PFSK-1 (cell line): ENCODE measurements around the gene SLC6A5.

Source experiments
- FOXP2 ChIP-seq: optimal IDR thresholded peaks from 2 replicates; pipeline ENCODE3; 2011; ENCODE audit warnings: borderline replicate concordance, control low read depth, inconsistent platforms; ENCODE audit not compliant: insufficient read depth; ENCODE audit errors: extremely low read length, extremely low read depth
- POLR2AphosphoS5 ChIP-seq: IDR thresholded peaks from 2 replicates; pipeline ENCODE4 v1.6.1; 2012; ENCODE audit warnings: low read depth, mild to moderate bottlenecking, control low read depth, low read length, moderate library complexity
- REST ChIP-seq, 2 experiments: IDR thresholded peaks; 2 replicates each; pipeline versions ENCODE4 v1.6.1 to v1.8.0; 2011 to 2012; ENCODE audit warnings: low read depth in 2 of 2, low read length in 2 of 2, control low read depth in 1 of 2, inconsistent platforms in 1 of 2, mild to moderate bottlenecking in 1 of 2, moderate library complexity in 1 of 2; ENCODE audit not compliant: insufficient read depth in 1 of 2
- SIN3A ChIP-seq: IDR thresholded peaks from 2 replicates; pipeline ENCODE4 v1.6.1; 2012; ENCODE audit warnings: mild to moderate bottlenecking, low read length, moderate library complexity, borderline replicate concordance; ENCODE audit not compliant: insufficient read depth
- TAF1 ChIP-seq: IDR thresholded peaks from 2 replicates; pipeline ENCODE4 v1.6.1; 2012; ENCODE audit warnings: low read length, control low read depth, borderline replicate concordance; ENCODE audit not compliant: insufficient read depth

The SLC6A5 gene

GRCh38 chr11:20620988-20621387 is 21.6 kb downstream of the SLC6A5 start:
- no peak for TF ChIP-seq REST (IDR thresholded peaks at IDR 0.05; ENCODE audit: insufficient read depth in 1 of 2, low read depth in 2 of 2, low read length in 2 of 2)
- no peak for TF ChIP-seq TAF1
- TF ChIP-seq SIN3A = no peak
- no peak for TF ChIP-seq POLR2AphosphoS5
- no peak for TF ChIP-seq FOXP2

GRCh38 chr11:20621679-20622078 is 22.3 kb downstream of the SLC6A5 start:
- TF ChIP-seq TAF1 = no peak
- TF ChIP-seq FOXP2 = no peak
- no peak for TF ChIP-seq SIN3A
- no peak for TF ChIP-seq REST (IDR thresholded peaks at IDR 0.05; ENCODE audit: insufficient read depth in 1 of 2, low read depth in 2 of 2, low read length in 2 of 2)
- no peak for TF ChIP-seq POLR2AphosphoS5

- no peak for TF ChIP-seq SIN3A
- no peak for TF ChIP-seq REST (IDR thresholded peaks at IDR 0.05; ENCODE audit: insufficient read depth in 1 of 2, low read depth in 2 of 2, low read length in 2 of 2)
- no peak for TF ChIP-seq TAF1
- TF ChIP-seq FOXP2 = no peak
- no peak for TF ChIP-seq POLR2AphosphoS5
Observed at GRCh38 chr11:20623252-20623651, 23.8 kb downstream of the SLC6A5 start.

GRCh38 chr11:20626279-20626678 is 26.9 kb downstream of the SLC6A5 start:
- TF ChIP-seq SIN3A = no peak
- TF ChIP-seq FOXP2 = no peak
- no peak for TF ChIP-seq TAF1
- TF ChIP-seq REST (IDR thresholded peaks at IDR 0.05; ENCODE audit: insufficient read depth in 1 of 2, low read depth in 2 of 2, low read length in 2 of 2) = no peak
- no peak for TF ChIP-seq POLR2AphosphoS5

- no peak for TF ChIP-seq TAF1
- TF ChIP-seq POLR2AphosphoS5 = no peak
- TF ChIP-seq FOXP2 = no peak
- no peak for TF ChIP-seq SIN3A
- TF ChIP-seq REST (IDR thresholded peaks at IDR 0.05; ENCODE audit: insufficient read depth in 1 of 2, low read depth in 2 of 2, low read length in 2 of 2) = no peak
Observed at GRCh38 chr11:20627026-20627425, 27.6 kb downstream of the SLC6A5 start.
